GM21528 (cell line): ENCODE measurements around the gene CDC37L1.

Source experiments
- ATAC-seq: cut with Tn5 transposase; IDR thresholded peaks from one replicate; pipeline ENCODE4 v1.9.1; 2021; ENCODE audit warnings: mild to moderate bottlenecking, moderate library complexity; ENCODE audit not compliant: unreplicated experiment, low FRiP score

The CDC37L1 gene

DNA sequence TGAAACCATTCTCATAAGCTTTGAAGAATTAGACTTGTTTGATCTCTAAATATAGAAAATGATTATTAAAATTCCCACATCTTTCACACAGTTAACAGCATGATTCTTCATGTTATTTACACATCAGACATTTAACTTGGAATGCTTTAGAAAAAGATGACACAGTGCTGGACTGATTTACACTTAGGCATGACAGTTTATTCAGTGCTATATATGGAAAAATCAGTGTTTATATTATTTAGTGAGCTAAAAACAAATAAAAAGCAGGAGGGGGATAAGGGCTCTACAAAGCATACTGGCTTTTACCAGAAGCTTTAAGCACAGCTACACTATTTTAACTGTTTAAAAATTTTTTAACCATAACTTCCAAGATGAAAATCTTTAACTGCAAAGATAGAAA, 30.0 kb downstream of the CDC37L1 start:
- no peak for ATAC-seq

DNA sequence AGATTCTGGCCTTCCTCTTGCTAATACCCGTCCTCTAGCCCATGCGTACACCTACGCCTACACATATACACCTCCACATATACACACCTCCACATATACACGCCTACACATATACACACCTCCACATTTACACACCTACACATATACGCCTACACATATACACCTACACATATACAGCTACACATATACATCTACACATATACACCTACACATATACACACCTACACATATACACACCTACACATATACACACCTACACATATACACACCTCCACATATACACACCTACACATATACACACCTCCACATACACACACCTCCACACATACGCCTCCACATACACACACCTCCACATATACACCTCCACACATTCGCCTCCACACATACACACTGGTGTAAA, 34.5 kb downstream of the CDC37L1 start:
- ATAC-seq, result no peak

DNA sequence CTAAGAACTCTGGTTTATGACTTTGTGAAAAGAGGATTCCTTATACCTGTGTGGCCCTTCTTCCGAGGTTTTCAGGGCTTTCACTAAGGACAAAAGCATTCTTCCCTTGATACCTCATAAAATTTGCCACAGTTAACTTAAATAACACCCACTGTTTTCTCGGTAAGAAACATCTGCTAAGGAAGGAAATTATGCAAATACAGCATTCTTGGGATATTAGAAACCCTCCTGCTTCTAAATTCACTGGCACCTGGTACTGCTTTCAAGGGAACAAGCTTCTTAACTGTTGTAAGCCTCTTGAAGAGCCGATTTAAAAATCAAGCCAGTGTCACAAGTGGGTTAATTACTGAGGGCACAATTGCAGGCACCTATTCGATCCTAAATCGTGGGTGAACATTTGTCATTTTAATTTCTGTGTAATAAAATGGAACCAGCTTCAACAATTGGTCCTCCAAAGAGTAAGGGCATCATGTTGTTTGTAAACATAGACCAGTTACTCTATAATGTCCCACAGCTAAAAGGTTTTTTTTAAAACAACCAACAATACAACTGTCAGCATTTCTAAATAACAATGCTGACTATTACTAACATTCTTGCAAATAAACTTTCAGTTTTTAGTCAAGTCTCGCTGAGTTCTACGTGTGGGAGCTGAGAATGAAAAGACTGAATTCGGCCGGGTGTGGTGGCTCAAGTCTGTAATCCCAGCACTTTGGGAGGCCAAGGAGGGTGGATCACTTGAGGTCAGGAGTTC, 35.1 kb downstream of the CDC37L1 start:
- no peak for ATAC-seq

DNA sequence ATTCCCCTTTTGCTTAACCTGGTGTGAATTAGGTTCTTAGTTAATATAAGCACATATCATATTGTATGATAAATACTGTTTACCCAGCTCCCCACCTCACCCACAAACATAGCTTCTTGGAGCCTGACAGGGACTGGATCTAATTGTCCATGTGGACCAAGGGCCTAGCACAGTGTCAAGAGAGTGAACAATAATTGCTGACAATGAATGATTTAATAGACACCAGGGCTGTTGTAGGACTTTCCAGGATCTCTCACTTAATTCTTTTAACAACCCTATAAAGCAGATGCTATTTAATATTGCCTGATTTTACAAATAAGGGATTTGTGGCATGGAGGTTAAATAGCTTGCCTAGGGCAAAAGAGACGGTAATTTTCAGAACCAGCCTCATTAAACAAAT, 36.8 kb downstream of the CDC37L1 start:
- no peak for ATAC-seq

DNA sequence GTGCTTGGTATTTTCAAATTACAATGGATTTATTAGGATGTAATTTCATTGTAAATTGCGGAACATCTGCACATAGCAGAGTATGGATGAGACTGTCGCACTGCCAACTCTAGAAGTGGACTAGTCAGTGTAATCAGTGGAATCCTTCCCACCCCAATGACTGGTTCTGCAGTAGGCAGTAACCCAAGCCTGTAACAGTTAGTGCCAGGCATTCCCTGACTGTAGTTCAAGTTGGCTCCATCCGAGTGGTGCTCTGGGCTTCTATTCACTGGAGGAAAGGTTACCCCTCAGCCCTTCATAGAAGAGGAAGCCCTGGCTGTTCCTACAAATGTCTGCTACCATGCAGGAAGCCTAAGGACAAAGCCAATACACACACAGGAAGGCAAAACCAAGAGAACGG, 38.4 kb downstream of the CDC37L1 start:
- ATAC-seq, result no peak

DNA sequence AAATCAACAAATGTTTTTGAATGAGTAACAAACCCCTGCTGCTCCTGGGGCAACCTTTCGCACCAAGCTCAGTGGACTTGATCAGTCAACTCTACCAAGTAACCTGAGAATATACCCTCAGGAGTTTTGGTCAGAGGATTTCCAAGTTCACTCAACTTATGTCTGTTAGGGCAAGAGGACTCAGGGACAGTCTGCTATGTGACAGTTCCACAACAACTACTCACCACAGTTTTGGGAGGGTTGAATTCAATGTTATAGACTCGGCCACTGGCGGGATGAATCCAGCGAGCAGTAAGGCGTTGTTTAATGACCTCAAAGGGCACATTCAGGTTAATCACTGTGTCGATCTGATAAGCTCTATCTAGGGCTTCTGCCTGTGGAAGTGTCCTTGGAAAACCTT, 39.5 kb downstream of the CDC37L1 start:
- ATAC-seq, result no peak

DNA sequence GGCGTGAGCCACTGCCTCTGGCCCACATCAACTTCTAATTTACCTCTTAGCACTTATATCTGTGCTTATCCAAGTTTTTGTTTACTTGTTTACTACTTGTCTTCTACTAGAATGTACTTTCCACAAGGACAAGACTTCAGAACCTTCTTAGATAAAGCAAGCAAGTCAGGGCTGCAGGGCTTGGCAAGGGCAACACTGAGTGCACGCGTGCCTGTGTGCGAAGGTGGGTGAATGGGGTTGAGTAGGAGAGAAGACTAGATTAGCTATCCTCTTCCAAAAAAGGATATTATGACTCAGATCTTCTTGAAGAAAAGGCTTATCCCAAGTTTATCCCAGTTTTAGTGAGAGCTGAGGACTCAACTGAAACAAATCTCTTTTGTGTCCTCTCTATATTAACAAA, 42.4 kb downstream of the CDC37L1 start:
- no peak for ATAC-seq

DNA sequence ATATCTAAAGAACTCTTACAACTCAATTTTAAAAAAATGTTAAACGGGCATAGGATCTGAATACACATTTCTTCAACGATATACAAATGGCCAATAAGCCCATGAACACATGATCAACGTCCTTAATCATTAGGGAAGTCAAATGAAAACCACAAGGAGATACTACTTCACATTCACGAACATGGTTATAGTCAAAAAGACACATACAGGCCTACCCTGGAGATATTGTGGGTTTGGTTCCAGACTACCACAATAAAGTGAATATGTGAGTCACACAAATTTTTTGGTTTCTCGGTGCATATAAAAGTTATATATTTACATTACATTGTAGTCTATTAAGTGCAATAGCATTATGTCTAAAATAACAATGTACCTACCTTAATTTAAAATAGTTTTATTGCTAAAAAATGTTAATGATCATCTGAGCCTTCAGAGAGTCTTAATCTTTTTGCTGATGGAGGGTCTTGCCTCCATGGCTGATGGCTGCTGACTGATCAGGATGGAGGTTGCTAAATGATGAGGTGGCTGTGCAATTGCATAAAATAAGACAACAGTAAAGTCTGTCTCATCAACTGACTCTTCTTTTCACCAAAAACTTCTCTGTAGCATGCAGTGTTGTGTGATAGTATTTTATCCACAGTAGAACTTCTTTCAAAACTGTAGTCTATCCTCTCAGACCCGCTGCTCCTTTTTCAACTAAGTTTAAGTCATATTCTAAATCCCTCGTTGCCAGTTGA, 46.5 kb downstream of the CDC37L1 start:
- ATAC-seq, result no peak

DNA sequence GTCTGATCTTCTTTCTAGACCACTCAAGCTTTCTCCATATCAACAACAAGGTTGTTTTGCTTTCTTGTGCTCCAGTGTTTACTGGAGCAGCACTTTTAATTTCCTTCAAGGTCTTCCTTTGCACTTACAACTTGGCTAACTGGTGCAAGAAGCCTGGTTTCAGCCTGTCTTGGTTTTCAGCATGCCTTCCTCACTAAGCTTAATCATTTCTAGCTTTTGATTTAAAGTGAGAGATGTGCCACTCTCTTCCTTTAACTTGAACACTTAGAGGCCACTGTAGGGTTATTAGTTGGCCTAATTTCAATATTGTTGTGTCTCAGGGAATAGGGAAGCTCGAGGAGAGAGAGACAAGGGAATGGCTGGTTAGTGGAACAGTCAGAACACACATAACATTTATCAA, 48.2 kb downstream of the CDC37L1 start:
- no peak for ATAC-seq

DNA sequence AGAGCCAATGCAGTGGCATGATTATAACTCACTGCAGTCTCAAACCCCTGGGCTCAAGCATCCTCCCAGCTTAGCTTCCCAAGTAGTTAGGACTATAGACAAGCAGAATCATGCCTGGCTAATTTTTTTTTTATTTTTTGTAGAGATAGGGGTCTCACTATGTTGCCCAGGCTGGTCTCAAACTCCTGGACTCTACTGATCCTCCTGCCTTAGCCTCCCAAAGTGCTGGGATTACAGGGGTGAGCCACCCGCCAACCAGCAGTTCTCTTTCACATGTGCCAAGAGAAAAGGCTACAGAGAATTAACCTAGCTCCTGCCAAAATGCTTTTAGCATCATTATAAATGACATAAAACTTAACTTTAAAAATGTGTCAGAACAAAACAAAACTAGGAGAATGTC, 53.5 kb downstream of the CDC37L1 start:
- ATAC-seq, result no peak

DNA sequence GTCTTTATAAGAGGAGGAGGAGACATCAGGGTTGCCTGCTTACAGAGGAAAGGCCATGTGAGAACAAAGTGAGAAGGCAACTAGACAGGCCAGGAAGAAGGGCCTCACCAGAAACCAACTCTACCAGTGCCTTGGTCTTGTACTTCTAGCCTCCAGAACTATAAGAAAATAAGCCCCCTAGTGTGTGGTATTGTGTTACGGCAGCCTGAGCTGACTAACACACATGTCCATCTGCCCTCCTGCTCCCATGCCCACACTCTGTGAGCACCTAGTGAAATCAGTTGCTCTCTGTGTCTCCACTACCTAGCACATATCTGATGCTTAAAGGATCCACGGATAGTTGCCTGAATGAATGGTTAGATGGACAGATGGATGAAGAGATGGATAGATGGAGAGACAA, 54.8 kb downstream of the CDC37L1 start:
- no peak for ATAC-seq

DNA sequence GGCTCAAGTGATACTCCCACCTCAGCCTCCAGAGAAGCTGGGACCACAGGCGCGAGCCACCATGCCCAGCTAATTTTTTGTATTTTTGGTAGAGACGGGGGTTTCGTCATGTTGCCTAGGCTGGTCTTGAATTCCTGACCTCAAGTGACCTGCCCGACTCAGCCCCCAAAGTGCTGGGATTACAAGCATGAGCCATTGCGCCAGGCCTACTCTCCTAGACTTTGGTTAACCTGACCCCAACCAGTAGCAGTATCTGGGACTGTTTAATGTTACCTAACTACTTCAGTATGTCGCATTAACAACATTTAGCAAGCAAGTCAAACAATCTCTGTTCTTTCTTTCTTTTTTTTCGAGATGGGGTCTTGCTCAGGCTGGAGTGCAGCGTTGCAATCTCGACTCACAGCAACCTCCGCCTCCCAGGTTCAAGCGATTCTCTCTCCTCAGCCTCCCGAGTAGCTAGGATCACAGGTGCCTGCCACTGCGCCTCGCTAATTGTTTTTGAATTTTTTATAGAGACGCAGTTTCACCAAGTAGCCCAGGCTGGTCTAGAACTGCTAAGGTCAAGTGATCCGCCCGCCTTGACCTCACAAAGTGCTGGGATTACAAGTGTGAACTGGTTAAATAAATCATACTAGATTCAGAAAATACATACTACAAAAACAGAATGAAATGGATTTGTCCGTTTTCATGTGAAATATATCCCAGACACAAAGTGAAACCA, 59.7 kb downstream of the CDC37L1 start:
- no peak for ATAC-seq

DNA sequence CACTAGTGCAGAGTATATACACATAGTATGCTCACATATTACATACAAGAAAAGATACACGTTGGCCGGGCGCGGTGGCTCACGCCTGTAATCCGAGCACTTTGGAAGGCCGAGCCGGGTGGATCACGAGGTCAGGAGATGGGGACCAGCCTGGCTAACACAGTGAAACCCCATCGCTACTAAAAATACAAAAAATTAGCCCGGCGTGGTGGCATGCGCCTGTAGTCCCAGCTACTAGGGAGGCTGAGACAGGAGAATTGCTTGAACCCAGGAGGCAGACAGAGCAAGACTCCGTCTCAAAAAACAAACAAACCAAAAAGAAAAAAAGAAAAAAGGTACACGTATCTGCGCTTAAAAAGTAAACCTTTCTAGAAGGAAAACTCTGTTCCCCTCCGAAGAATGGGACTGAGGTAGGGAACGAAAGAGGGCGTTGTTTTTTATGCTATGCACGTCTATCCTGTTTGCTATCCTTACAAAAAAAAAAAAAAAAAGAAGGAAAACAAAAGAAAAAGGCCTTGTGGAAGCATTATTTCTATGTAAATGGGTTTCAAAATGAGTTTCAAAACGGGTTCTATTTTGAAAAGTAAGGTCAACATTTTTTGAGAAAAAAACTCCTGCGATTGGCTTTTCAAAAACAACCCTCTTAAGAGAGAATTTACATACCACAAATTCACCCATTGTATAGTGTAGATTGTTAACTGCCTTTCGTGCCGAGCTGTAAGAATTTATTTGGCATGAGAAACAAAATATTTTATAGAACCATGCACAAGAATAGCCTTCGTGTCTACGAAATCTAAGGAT, 60.4 kb downstream of the CDC37L1 start:
- no peak for ATAC-seq

DNA sequence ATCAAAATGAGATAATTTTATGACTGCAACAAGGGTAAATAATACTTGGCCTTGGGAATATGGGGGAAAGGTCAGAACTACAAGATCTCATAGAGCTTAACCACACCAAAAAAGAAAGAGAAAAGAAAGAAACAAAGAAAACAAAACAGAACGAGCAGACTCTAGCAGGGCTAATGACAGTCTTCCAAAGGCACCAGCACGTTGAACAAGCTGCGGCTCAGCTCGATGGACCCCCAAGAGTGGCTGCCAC, 60.9 kb downstream of the CDC37L1 start:
- ATAC-seq, result no peak

DNA sequence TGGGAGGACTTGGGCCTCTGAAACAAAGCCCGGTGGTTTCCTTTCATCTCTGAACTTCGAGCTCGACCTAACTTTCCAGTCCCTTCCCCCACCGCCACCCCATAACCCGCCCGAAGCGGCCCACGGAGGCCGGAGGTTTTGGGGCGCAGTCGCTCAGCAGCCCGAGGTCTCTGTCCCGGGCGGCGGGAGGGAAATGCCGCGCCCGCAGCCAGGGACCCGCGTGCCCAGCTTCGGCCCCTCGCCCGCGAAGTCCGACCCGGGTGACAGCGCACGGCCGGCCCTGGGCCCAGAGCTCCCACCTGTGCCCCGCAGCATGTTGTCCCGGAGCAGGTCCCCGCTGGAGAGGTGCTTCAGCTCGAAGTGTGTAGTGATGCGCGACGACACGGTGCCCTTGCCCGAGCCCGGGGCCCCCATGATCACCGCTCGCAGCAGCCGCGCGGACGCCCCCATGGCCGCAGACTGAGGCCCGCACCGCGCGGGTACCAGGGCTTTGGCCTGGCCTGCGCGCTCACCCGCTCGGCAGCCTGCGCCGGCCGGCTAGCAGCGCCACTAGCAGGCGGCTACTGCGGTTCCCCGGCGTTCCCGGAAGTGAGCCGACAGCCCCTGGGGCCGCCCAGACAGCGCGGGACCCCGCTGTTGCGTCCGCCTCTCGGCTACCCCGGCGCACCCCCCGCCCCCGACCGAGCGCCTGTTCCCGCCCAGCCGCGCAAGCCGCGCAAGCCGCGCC, 61.4 kb downstream of the CDC37L1 start, which contains the start of gene AK3:
TSS of gene AK3 (minus strand) at position 565 of the 727 bp plus-strand sequence. CDS start at position 450, 115 bp downstream.
- ATAC-seq, result peak; percentile 93

DNA sequence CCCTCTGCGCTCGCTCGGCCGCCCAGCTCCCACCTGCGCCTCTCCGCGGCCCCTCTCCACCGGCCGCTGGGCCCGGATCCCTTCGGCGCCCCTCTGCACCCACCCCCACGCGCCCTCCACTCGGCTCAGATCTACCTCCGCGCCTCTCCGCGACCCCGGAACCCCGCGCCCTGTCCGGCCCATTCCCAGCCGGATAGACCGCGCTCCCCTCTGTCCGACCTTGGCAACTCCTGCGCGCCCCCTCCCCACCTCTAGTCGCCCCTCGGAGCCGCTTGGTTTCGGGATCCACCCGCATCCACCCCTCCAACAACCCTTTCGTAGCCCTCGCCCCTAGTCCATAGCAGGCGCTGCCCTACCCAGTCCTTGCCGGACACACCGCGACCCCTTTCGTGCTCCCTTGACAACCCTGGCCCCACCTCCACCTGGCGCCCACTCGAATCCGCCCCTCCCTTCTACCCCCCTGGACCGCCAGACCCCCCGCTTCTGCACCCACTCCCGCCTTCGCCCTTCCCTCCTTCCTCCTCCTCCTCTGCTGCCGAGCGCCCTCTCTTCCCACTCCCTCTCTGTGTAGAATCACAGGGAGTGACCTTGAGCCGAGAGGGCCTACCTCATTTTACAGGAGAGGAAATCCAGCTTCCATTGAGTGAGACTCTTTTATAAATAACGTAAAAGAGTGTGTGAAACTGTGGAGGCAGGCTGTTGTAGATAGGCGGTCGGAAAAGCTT, 62.2 kb downstream of the CDC37L1 start:
- ATAC-seq, result peak; percentile 6

DNA sequence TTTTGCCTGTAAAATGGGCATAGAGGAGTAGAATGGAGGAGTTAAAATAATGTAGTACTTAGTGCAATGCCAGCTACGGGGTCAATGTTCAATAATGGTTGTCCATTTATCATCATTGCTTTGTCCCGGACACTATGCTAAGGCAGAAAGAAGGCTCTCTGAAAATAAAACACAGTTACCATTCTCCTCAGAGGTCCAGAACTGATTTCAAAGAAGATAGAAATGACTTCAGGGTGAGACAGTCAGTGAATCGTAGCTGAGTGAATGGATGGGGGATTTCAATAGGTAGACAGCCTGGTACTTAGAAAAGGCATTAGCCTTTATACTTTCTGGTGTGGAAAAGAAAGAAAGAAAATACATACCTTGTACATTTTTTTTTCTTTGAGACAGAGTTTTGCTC, 62.9 kb downstream of the CDC37L1 start:
- no peak for ATAC-seq

DNA sequence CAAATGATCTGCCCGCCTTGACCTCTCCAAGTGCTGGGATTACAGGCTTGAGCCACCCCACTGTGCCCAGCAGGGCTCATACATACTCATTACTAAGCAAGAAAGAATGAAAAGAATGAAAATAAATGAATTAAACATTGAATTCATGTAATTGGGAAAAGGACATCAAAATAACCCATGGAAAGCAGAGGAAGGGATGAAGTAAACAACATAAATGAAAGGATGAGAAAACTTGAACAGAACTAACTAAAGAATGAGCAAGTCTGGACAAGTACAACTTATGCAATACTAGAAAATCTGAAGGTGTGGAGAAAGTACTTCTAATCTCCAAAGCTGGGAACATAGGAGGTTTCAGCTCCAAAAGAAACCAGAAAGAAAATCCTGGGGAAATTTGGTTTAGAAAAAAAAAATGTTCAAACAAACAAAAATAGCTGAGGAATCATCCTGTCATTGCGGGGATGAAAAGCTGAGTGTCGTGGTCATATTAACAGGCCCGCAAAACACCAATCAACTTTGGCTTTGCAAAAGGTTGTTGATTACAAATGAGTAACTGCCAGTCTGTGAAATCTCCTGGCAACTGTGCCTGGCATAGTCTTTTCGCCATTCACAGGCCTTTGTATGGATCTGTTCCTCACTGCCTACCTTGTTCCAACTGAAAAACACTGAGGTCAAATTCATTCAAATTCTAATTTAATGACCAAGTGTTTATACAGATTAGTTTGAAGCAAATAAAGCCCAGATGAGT, 63.9 kb downstream of the CDC37L1 start:
- no peak for ATAC-seq
